GM13976 (cell line): Measurements from ENCODE around the gene IQSEC3.

ENCODE experiments used
- DNase-seq: peaks from one replicate; pipeline ENCODE4 v3.0.0; 2012; ENCODE audit warnings: low spot score
- in situ Hi-C: fragments of 300-500 bp; cut with MboI; formaldehyde crosslinking; loops from one replicate; pipeline ENCODE4 v1.12.0; 2022; ENCODE audit warnings: low sequenced_read_pairs, mixed read lengths, inconsistent platforms; ENCODE audit not compliant: unreplicated experiment
- TF ChIP-seq, protein P1 (sequence below): IDR thresholded peaks from 2 replicates; pipeline ENCODE4 v1.5.1; 2012; ENCODE audit warnings: borderline replicate concordance, mild to moderate bottlenecking; ENCODE audit not compliant: insufficient read depth; ENCODE audit errors: extremely low read depth, missing control alignments, control extremely low read depth

The IQSEC3 gene

DNA sequence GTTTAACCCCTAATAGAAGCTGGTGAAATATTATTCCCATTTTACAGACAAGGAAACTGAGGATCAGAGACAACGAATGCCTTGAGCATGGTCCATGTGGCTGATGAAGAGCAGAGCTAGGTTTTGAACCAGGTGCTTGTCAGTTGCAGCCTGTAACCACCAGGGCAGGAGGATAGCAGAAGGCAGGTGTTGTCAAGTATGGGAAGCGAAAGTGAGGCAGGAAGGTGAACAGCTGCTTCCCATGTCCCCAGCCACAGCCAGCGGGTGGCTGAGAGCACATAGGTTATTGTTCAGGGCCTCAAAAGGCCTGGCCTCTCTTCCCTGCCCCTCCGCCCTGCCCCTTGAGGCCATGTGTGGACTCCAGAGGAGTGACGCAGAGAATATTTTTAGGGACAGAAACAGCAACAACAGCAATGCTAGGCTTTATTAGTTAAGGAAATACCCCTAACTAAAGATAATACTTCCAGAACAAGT is 39.6 kb downstream of the IQSEC3 start:
- peak; percentile 81 for DNase-seq
- TF ChIP-seq, protein P1, sequence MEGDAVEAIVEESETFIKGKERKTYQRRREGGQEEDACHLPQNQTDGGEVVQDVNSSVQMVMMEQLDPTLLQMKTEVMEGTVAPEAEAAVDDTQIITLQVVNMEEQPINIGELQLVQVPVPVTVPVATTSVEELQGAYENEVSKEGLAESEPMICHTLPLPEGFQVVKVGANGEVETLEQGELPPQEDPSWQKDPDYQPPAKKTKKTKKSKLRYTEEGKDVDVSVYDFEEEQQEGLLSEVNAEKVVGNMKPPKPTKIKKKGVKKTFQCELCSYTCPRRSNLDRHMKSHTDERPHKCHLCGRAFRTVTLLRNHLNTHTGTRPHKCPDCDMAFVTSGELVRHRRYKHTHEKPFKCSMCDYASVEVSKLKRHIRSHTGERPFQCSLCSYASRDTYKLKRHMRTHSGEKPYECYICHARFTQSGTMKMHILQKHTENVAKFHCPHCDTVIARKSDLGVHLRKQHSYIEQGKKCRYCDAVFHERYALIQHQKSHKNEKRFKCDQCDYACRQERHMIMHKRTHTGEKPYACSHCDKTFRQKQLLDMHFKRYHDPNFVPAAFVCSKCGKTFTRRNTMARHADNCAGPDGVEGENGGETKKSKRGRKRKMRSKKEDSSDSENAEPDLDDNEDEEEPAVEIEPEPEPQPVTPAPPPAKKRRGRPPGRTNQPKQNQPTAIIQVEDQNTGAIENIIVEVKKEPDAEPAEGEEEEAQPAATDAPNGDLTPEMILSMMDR = no peak
- in situ Hi-C loops = no loop called here

DNA sequence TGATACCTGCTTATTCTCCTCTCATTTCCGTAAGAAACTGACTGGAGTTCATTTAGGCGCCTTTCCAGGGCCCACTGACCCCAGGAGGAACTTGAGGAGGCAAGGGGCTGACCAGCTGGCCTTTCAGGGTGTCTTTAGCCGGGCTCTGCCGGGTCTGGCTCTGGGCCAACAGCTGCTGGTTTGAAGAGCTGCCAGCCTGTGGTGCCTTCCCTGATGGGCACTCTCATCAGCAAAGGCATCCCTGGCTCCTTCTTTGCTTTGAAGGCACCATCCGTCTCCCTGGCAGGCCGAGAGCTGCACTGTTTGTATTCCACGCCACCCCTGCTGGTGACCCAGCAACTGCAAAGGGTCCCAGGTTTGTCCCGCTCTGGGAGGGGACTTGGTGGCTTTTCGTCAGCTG is 42.0 kb downstream of the IQSEC3 start:
- no peak for DNase-seq
- in situ Hi-C loops = no loop called here
- TF ChIP-seq, protein P1 = no peak

DNA sequence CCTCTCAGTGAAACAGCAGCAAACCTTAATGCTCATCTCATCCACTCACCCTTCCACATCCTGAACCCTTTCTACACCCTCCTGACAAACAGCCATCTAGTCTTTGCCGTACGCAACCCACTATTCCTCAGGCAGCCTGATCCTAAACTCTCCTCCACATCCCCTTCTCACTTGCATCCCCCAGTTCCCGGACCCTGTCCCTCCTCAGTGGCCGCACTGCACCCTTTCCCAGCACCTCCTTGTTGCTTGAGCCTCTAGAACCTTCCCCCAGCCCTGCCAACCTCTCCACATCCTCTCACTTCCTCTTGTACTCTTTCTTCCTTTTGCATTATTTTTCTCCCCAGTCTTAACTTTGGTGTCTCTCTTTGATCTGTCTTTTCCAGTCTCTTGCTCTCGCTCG is 42.9 kb downstream of the IQSEC3 start:
- TF ChIP-seq, protein P1 = no peak
- in situ Hi-C loops = no loop called here
- DNase-seq = no peak

DNA sequence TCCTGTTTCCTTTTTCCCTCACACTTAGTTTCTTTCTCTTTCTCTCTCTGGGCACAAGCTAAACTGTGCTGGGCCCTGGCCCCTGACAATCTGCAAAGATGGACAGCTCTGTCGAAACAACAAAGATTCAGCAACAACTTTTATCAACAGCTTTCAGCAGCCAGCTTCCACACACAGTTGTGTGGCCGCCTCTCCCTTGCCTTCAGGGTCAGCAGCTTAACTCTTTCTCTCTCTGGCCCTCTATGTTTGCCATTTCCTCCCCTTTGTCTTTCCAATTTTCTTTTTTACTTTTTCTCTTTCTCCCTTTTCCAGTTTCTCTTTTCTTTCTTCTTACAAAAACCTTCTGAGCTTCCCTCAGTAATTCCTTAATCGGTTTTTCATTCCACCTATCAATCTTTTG is 43.3 kb downstream of the IQSEC3 start:
- in situ Hi-C loops = no loop called here
- TF ChIP-seq, protein P1 = no peak
- no peak for DNase-seq

DNA sequence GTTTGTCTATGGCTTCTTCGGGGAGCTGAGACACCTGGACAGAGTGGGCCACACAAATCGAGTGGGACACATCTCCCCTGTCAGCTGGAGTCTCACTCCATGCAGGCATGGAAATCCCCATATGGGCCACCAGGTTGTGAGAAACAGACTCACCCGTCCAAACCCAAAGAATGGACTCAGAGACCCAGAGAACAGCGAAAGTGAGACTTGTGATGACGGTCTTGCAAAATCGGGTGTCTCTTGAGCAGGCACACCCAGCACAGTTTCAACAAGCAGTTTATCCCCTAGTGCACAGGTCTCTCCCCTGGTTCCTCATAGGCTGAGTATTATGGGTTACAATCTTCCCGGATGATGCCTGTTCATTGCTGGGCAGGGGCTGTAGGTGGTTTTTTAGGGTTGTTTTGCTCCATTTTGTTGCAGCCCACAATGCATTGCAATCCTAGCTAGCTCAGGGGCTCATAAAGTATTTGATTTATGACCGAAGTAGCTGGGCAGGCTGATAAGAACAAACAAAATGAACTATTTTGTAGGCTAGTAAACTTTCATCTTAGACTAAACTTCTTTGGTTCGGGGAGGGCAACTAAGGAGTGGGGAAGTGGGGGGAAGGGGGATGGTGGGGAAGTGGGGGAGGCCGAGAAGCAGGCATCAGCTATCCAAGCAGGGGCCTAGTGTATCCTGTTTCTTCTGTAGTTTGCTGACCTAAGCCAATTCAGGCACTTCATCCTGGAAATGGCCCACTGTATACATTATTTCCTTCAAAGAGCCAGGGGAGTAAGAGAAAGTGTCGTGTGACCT is 45.3 kb downstream of the IQSEC3 start:
- no peak for DNase-seq
- in situ Hi-C loops = no loop called here
- TF ChIP-seq, protein P1 = no peak

DNA sequence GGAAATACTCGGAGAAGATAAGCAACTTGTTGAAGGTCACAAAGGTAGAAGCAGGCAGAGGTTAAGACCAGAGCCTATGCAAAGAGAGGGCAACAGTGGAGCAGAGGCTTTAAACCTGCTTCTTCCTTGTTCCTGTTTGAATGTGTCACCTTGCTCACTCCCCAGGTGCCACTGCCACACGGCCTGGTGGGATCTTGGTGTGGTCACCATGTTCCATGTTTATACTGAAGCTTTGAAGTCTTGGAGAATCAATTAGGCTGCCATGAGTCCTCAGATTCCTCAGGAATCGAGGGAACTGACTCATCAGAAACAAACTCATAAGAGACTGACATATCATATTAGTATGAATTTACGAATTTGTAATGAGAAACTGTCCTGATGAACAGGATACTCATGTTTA is 46.8 kb downstream of the IQSEC3 start:
- in situ Hi-C loops = no loop called here
- TF ChIP-seq, protein P1 = no peak
- DNase-seq = no peak
